IMR-90 (cell line): ENCODE measurements around the gene TENM3.

Experiments used
- BHLHE40 ChIP-seq: fragments of 150-350 bp; IDR thresholded peaks from 2 replicates; pipeline ENCODE4 v1.6.1; 2016; ENCODE audit warnings: mild to moderate bottlenecking, low read depth, low read length
- CHD1 ChIP-seq: IDR thresholded peaks from 2 replicates; pipeline ENCODE4 v1.6.1; 2012; ENCODE audit warnings: low read depth, low read length, improper control_type of control experiment
- CTCF ChIP-seq: conservative IDR thresholded peaks from 2 replicates; pipeline ENCODE4 v1.5.1; 2012; ENCODE audit warnings: mild to moderate bottlenecking, low read depth, low read length, improper control_type of control experiment
- MAZ ChIP-seq: IDR thresholded peaks from 2 replicates; pipeline ENCODE4 v1.6.1; 2012; ENCODE audit warnings: low read depth, mild to moderate bottlenecking, low read length, improper control_type of control experiment, moderate library complexity, borderline replicate concordance
- MXI1 ChIP-seq: IDR thresholded peaks from 2 replicates; pipeline ENCODE4 v1.6.1; 2012; ENCODE audit warnings: low read depth, mild to moderate bottlenecking, low read length, moderate library complexity, borderline replicate concordance
- RCOR1 ChIP-seq: IDR thresholded peaks from 2 replicates; pipeline ENCODE4 v1.6.1; 2012; ENCODE audit warnings: mild to moderate bottlenecking, low read length, improper control_type of control experiment; ENCODE audit not compliant: insufficient replicate concordance
- SMC3 ChIP-seq: fragments of 150-350 bp; IDR thresholded peaks from 2 replicates; pipeline ENCODE4 v1.6.1; 2016; ENCODE audit warnings: low read depth, mild to moderate bottlenecking, antibody characterized with exemption, low read length, moderate library complexity
- TF ChIP-seq, protein P1 (sequence below): fragments of 150-350 bp; IDR thresholded peaks from 2 replicates; pipeline ENCODE4 v1.6.1; 2016; ENCODE audit warnings: low read depth, mild to moderate bottlenecking, low read length, moderate library complexity, borderline replicate concordance

- TF ChIP-seq MAZ: no peak
- TF ChIP-seq CTCF: no peak
- TF ChIP-seq, protein P1, sequence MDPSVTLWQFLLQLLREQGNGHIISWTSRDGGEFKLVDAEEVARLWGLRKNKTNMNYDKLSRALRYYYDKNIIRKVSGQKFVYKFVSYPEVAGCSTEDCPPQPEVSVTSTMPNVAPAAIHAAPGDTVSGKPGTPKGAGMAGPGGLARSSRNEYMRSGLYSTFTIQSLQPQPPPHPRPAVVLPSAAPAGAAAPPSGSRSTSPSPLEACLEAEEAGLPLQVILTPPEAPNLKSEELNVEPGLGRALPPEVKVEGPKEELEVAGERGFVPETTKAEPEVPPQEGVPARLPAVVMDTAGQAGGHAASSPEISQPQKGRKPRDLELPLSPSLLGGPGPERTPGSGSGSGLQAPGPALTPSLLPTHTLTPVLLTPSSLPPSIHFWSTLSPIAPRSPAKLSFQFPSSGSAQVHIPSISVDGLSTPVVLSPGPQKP: no peak
- TF ChIP-seq CHD1: no peak
- no peak for TF ChIP-seq MXI1
- no peak for TF ChIP-seq BHLHE40
- TF ChIP-seq RCOR1: no peak
- TF ChIP-seq SMC3: no peak
Measured at GRCh38 chr4:182825786-182826185, 582.6 kb downstream of the TENM3 start.
